A673 (cell line): Measurements from ENCODE around the gene ACAP2. TPM values are rescaled to one million over a fixed set of nuclear protein-coding genes. Genes with fewer than 3 reads are reported as not detected.
"Not testable (repeated sequence)": the region's sequence is repeated elsewhere in the genome, so short reads cannot be mapped to it uniquely, and the experiment has no call there.

Source experiments
- BruUV-seq: library from RNA; stranded (reverse); fragments of 400-500 nt; replicated peaks from 2 replicates; lab custom pipeline; 2021; lab: Mats Ljungman, UMichigan
- CTCF ChIA-PET: fragments of 300-600 bp; sonication (Branson Sonifier 250); formaldehyde crosslinking; loops from one replicate; lab custom pipeline; 2022; ENCODE audit warnings: antibody characterized with exemption; lab: Charles Lee
- POLR2A ChIA-PET: fragments of 300-600 bp; sonication (Branson Sonifier 250); formaldehyde crosslinking; loops from one replicate; lab custom pipeline; 2022; ENCODE audit warnings: antibody characterized with exemption; ENCODE audit not compliant: low non-redundant PET; lab: Charles Lee
- DNase-seq: peaks from one replicate; pipeline ENCODE4 v3.0.0-alpha.2; 2015; ENCODE audit warnings: low spot score
- H3K27ac ChIP-seq: fragments of 200-600 bp; sonication (generic); 2 replicates; pipeline ENCODE4 v1.5.1; 2016; ENCODE audit warnings: mixed run types, low read depth, mild to moderate bottlenecking, mixed read lengths, antibody characterized with exemption, low read length; ENCODE audit not compliant: poor library complexity, severe bottlenecking
- H3K27me3 ChIP-seq: fragments of 200-600 bp; sonication (generic); replicated peaks from 2 replicates; pipeline ENCODE4 v1.6.1; 2017; ENCODE audit warnings: mixed run types, low read depth, mild to moderate bottlenecking, mixed read lengths, antibody characterized with exemption, low read length; ENCODE audit not compliant: insufficient read depth, poor library complexity
- H3K36me3 ChIP-seq: fragments of 200-600 bp; sonication (generic); 2 replicates; pipeline ENCODE4 v1.6.1; 2016; ENCODE audit warnings: mixed run types, mild to moderate bottlenecking, mixed read lengths, antibody characterized with exemption, low read length; ENCODE audit not compliant: insufficient read depth, poor library complexity, severe bottlenecking
- H3K4me1 ChIP-seq: fragments of 200-600 bp; sonication (generic); 2 replicates; pipeline ENCODE4 v1.6.1; 2017; ENCODE audit warnings: mixed run types, mild to moderate bottlenecking, mixed read lengths, antibody characterized with exemption, low read length; ENCODE audit not compliant: insufficient read depth, poor library complexity, severe bottlenecking
- H3K4me3 ChIP-seq: fragments of 200-600 bp; sonication (generic); 2 replicates; pipeline ENCODE4 v1.5.1; 2016; ENCODE audit warnings: low read depth, mixed run types, mild to moderate bottlenecking, mixed read lengths, low read length; ENCODE audit not compliant: poor library complexity, severe bottlenecking
- H3K9me3 ChIP-seq: fragments of 200-600 bp; sonication (generic); 2 replicates; pipeline ENCODE4 v1.6.1; 2016; ENCODE audit warnings: mixed run types, low read depth, mild to moderate bottlenecking, mixed read lengths, antibody characterized with exemption, low read length; ENCODE audit not compliant: poor library complexity, severe bottlenecking
- EZH2 ChIP-seq: fragments of 200-600 bp; sonication (generic); IDR thresholded peaks from 2 replicates; pipeline ENCODE4 v1.6.1; 2017; ENCODE audit warnings: borderline replicate concordance, low read depth, mild to moderate bottlenecking, mixed read lengths, antibody characterized with exemption, low read length; ENCODE audit not compliant: poor library complexity, severe bottlenecking
- intact Hi-C: fragments of 100-400 bp; cut with micrococcal nuclease; formaldehyde crosslinking; loops from one replicate; pipeline ENCODE4 v1.10.0; 2022; ENCODE audit not compliant: unreplicated experiment
- total RNA-seq: library from RNA; stranded (reverse); gene quantifications from 2 replicates; pipeline ENCODE4 v1.2.3, GENCODE V29; 2021
- TF ChIP-seq, protein P1 (sequence below): fragments of 300-800, 200-600 bp; sonication (generic); conservative IDR thresholded peaks from 2 replicates; pipeline ENCODE4 v1.5.1; 2017; ENCODE audit warnings: low read depth, mild to moderate bottlenecking, antibody characterized with exemption, low read length, moderate library complexity, mixed read lengths

ACAP2 gene
- total RNA-seq, 1 experiment from 2014 or later = 47.4 TPM

DNA sequence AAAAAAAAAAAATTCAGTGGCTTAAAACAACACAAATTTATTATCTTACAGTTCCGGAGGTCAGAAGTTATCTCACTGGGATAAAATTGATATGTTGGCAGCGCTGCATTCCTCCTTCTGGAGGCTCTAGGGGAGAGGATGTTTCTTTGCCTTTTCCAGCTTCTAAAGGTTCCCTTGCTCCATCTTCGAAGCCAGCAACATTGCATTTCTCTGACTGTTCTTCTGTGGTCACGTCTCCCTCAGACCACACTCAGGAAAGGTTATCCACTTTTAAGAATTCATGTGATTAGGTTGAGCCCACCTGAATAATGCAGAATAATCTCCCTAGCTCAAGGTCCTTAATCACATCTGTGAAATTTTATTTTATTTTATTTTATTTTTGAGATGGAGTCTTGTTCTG, 23.4 kb upstream of the ACAP2 start:
- Histone ChIP-seq H3K27ac (no peak overlapping the region), H3K4me1 (no peaks in the 10 kb centered on the region), H3K9me3 (no peaks in the 10 kb centered on the region), H3K36me3 (no peaks in the 10 kb centered on the region), H3K27me3 (no peaks in the 10 kb centered on the region), H3K4me3 (no peak overlapping the region)
- CTCF ChIA-PET = no interaction called here
- POLR2A ChIA-PET = no interaction called here
- no TSS peak for BruUV-seq
- intact Hi-C loops = no loop called here
- no peak for DNase-seq
- TF ChIP-seq, protein P1, sequence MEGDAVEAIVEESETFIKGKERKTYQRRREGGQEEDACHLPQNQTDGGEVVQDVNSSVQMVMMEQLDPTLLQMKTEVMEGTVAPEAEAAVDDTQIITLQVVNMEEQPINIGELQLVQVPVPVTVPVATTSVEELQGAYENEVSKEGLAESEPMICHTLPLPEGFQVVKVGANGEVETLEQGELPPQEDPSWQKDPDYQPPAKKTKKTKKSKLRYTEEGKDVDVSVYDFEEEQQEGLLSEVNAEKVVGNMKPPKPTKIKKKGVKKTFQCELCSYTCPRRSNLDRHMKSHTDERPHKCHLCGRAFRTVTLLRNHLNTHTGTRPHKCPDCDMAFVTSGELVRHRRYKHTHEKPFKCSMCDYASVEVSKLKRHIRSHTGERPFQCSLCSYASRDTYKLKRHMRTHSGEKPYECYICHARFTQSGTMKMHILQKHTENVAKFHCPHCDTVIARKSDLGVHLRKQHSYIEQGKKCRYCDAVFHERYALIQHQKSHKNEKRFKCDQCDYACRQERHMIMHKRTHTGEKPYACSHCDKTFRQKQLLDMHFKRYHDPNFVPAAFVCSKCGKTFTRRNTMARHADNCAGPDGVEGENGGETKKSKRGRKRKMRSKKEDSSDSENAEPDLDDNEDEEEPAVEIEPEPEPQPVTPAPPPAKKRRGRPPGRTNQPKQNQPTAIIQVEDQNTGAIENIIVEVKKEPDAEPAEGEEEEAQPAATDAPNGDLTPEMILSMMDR = no peak
- TF ChIP-seq EZH2 = no peak

DNA sequence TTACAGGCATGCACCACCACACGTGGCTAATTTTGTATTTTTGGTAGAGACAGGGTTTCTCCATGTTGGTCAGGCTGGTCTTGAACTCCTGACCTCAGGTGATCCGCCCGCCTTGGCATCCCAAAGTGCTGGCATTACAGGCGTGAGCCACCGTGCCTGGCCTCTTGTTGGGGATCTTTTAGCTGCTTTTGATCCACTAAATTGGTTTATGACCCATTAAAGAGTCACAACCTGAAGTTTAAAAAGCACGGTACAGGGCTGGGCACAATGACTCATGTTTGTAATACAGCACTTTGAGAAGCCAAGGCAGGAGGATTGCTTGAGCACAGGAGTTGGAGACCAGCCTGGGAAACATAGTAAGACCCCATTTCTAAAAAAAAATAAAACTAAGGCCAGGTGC, 20.1 kb upstream of the ACAP2 start:
- H3K4me1 ChIP-seq, BruUV-seq, H3K36me3 ChIP-seq, CTCF ChIA-PET, DNase-seq, POLR2A ChIA-PET, H3K4me3 ChIP-seq, H3K27ac ChIP-seq, intact Hi-C loops, H3K27me3 ChIP-seq, H3K9me3 ChIP-seq: not testable (repeated sequence)

- Histone ChIP-seq H3K27ac (no peak overlapping the region), H3K9me3 (no peaks in the 10 kb centered on the region), H3K4me3 (no peak overlapping the region), H3K36me3 (no peaks in the 10 kb centered on the region), H3K27me3 (no peaks in the 10 kb centered on the region), H3K4me1 (no peaks in the 10 kb centered on the region)
- no TSS peak for BruUV-seq
- TF ChIP-seq, protein P1 = no peak
- TF ChIP-seq EZH2 = no peak
- no peak for DNase-seq
- POLR2A ChIA-PET = no interaction called here
- CTCF ChIA-PET = no interaction called here
- intact Hi-C loops = no loop called here
Observed at GRCh38 chr3:195462308-195462610, 19.4 kb upstream of the ACAP2 start.

DNA sequence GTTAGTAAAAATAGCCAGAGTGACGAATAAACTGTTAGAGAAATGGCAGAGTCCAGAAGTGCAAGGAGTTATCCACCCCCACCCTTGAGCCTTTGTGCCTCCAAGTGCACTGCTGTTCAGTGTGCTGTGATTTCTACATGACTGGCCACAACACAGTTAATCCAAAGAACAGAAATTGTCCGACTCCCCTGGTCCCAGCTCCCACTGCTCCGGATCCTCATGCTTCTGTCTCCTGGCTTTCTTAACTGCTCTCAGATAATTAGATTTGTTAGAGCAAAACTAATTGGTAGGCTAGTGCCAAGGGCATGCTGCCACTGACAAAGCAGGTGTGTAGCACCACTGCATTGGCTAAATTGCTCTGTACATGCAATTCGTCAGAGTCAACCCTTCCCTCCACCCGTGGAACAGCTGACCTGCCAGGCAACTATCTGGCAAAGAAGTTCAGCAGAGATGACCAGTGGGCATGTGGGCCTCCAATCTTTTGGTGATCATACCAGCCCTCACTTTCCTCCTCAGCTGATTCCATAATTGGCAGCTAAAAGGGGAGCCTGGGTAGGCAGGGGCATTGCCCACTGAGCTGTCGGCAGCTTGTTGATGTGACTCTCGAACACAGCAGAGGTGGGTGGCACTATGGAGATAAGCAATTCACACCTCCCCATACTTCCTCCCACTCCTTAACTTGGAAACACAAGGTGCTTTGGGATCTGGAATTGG, 18.9 kb upstream of the ACAP2 start:
- POLR2A ChIA-PET = no interaction called here

More for the DNA sequence above, 18.9 kb upstream of the ACAP2 start:
- Histone ChIP-seq H3K4me1 (no peaks in the 10 kb centered on the region), H3K9me3 (no peaks in the 10 kb centered on the region), H3K4me3 (no peak overlapping the region), H3K36me3 (no peaks in the 10 kb centered on the region), H3K27ac (no peak overlapping the region), H3K27me3 (no peaks in the 10 kb centered on the region)
- CTCF ChIA-PET = no interaction called here
- no peak for DNase-seq
- TF ChIP-seq EZH2 = no peak
- TF ChIP-seq, protein P1 = no peak
- no TSS peak for BruUV-seq
- intact Hi-C loops = no loop called here
